NCI-H82 (cell line): Measurements from ENCODE around the gene FBRSL1.
"Not testable (repeated sequence)": the region's sequence is repeated elsewhere in the genome, so short reads cannot be mapped to it uniquely, and the experiment has no call there.

Source experiments
- DNase-seq: peaks from one replicate; lab custom pipeline; 2025; lab: John Stamatoyannopoulos, UW

Gene FBRSL1

GRCh38 chr12:132525833-132526455, 36.0 kb downstream of the FBRSL1 start:
- peak; percentile 30 for DNase-seq

DNA sequence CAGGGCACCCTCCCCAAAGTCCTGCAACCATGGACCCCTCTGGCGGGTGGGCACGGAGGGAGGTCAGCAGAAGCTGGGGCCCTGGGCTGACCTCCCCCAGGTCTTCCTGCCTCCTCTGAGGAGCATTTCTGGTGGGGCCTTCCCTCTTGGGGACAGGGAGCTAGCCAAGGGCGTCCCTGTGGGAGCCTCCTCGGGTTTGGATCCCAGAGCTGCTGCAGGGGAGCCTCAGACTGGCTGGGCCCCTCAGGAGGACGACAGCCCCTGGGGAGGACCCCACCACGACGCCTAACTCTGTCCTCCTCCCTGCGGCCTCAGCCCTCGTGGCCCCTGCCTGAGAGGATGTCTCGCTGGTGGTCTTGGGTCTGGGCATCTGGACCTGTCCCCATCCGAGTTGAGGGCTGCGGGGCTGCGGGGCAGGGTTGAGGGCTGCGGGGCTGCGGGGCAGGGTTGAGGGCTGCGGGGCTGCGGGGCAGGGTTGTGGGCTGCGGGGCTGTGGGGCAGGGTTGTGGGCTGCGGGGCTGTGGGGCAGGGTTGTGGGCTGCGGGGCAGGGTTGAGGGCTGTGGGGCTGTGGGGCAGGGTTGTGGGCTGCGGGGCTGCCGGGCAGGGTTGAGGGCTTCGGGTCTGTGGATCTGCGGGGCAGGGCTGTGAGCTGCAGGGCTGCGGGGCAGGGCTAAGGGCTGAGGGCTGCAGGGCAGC, 37.4 kb downstream of the FBRSL1 start:
- no peak for DNase-seq

GRCh38 chr12:132527883-132528264, 37.9 kb downstream of the FBRSL1 start:
- DNase-seq, result no peak

DNA sequence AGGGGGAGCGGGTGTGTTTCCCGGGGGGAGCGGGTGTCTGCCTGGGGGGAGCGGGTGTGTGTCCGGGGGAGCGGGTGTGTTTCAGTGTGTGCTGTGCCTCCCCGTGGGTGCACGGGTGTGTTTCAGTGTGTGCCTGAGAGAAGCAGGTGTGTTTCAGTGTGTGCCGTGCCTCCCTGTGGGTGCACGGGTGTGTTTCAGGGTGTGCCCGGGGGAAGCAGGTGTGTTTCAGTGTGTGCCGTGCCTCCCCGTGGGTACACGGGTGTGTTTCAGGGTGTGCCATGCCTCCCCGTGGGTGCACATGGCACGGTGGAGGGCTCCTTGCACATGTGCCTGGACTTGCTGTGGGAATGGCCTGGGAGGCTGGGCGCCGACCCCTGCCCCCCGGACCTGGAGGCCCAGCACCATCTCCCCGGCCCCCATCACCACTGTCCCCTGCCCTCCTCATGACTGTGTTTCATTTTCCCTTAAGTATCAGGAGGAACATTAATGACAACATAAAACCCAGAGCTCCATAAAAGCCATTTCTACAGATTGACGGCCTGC, 38.7 kb downstream of the FBRSL1 start:
- DNase-seq, result no peak

- DNase-seq, result no peak
Observed at GRCh38 chr12:132529156-132529839, 39.3 kb downstream of the FBRSL1 start.

DNA sequence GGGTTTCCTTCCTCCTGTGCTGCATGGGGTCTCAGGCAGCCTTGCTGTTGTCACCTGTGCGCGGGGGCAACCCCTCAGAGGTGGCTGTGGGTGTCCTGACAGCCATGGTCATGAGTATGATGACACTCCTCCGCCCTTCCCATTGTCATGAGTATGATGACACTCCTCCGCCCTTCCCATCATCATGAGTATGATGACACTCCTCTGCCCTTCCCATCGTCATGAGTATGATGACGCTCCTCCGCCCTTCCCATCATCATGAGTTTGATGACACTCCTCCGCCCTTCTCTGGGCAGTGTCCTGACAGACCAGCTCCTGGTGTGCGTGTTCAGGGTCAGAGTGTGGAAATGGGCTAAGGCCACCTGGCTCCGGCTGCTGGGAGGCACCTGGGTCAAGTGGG, 40.0 kb downstream of the FBRSL1 start:
- peak; percentile 62 for DNase-seq

DNA sequence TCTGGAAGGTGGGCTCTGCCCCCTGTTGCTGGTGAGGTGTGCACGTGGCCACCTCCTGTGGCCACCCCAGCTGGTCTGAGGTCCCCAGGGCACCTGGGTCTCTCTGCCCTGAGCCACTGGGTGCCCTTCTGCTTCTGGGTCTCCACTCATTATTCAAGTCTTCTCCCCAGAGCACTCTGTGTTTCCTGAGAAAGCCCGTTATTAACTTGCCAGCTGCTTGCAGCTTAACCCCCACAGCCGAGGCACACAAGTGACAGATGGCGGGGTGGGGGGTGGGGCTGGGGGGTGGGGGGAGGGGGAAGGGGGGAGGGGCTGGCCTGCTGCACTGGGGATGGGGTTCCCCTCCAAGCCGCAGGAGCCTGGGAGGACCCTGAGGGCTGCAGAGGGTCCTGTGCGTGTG, 40.5 kb downstream of the FBRSL1 start:
- DNase-seq, result peak; percentile 86

- no peak for DNase-seq
Observed at GRCh38 chr12:132530851-132531250, 40.9 kb downstream of the FBRSL1 start.

DNA sequence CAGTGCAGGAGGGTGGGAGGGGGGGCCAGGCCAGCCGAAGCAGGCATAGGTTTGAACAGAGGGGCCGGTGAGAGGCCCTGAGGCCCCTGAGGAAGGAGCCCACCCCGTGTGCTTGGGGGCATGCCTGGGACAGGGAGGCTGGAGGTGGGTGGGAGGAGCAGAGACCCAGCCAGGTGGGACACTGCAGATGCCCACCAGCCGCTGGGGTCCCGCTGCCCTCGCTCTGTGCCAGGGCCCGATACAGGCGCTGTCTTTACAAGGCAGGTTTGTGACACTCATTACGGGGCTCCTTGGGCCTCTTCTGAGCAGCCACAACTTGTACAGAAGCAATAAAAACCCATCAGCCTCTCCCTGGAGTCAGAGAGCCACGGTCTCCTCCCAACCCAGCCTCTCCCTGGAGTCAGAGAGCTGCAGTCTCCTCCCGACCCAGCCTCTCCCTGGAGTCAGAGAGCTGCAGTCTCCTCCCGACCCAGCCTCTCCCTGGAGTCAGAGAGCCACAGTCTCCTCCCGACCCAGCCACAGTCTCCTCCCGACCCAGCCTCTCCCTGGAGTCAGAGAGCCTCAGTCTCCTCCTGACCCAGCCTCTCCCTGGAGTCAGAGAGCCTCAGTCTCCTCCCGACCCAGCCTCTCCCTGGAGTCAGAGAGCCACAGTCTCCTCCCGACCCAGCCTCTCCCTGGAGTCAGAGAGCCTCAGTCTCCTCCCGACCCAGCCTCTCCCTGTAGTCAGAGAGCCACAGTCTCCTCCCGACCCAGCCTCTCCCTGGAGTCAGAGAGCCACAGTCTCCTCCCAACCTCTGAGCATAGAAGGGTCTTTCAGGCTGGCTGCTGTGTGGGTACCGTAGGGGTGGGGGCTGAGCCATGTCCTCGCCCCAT, 43.0 kb downstream of the FBRSL1 start:
- DNase-seq, result not testable (repeated sequence)

- no peak for DNase-seq
Observed at GRCh38 chr12:132533584-132533958, 43.6 kb downstream of the FBRSL1 start.

DNA sequence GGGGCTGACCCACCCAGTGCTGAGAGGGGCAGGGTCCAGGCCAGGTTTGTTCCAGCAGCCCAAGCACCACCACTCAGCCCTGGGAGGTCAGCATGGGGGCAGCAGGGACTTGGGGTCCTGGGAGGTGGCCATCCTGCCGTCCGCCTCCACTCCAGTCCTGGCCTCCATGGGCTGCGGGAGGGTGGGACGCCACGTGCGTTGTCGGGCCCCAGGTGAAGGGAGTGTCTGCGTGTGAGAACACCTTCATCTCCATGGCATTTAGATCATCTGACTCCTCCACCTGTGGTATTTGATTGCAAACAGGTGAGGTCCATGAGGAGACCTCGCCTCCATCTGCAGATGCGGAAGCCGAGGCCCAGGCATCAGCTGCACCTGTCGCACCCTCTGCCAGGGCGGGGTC, 44.1 kb downstream of the FBRSL1 start:
- DNase-seq, result no peak

DNA sequence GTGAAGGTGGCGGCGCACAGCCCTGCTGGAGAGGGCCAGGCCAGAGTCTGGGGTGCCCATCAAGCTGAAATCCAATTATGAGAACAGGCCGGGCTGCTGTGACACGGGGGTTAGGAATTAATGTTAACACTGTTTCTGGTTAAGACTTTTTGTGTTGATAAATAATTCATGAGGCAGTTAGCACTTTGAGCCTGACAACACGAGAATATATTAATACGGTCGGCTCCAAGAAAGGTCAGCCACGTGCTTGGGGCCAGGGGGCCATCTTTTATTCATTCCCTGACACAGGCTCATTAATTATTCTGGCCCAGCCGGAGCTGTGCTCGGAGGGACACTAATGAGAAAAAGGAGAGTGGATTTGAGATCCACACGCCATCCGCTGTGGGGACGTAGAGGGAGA, 45.1 kb downstream of the FBRSL1 start:
- DNase-seq, result no peak

- DNase-seq, result no peak
Observed at GRCh38 chr12:132536102-132536876, 46.3 kb downstream of the FBRSL1 start.

DNA sequence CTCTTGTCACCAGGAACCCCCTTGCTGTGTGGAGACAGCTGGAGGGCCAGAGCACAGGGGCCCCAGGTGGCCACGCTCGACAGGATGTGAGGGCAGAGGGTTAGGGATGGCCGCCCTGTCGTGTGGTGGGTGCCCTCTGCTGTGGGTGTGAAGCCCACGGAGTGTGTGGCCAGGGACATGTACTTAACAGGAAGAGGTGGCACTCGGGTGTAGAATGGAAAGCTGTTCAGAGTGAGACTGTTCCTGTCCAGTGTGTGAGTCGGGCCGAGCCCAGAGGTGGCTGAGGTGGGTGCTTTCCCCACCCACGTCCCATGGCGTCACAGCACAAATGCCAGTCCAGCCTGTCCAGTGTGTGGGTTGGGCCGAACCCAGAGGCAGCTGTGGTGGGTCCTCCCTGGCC, 47.1 kb downstream of the FBRSL1 start:
- no peak for DNase-seq

DNA sequence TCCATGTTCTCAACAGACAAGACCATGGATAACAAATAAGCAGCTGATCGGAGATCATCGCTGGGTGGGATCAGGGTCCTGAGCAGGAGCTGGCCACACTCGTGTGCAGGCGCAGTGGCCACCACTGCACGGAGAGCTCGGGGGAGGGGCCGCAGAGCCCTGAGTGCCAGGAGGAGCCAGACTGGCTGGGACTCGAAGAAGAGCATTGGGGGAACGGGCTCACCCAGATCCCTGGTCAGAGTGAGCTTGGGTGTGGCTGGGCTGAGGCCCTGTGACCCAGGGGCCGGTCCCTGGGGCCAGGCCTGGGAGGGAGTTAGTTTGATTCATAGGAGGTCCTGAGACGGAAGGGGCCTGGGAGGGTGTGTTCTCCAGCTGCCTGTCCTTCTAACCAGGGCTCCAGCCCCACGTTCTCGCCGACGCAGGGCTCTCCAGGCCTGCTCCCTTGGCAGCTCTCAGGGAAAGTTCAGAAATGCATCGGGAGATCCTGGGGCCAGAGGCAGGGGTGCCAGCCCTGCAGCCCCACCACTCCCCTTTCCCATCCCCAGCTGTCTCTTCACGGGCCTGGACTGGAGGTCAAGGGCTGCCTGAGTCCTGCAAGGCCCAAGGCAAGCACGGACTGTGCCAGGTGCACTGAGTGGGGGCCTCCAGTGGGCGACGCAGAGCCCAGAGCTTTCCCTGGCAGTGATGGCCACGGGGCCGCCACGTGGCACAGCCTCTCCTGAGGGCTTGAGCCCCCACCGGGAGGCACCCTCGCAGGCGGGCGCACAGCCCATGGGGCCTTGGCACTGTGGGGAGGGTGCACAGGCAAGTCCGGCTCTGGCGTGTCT, 48.1 kb downstream of the FBRSL1 start:
- no peak for DNase-seq

DNA sequence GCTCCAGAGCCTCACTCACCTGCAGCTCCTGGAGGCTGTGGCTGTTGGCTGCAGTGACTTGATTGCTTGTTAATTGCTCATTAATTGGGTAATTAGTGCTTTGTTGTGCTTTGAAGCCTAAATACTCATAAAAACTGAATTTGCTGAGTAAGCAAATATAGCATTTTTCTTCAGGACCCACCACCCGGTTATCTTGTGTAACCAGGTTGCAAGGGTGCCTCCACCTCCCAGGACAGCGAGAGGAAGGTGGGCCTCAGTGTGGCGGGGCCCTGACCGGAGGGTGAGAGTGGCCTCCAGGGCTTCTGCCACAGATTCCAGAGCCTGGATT, 48.7 kb downstream of the FBRSL1 start:
- DNase-seq, result no peak

DNA sequence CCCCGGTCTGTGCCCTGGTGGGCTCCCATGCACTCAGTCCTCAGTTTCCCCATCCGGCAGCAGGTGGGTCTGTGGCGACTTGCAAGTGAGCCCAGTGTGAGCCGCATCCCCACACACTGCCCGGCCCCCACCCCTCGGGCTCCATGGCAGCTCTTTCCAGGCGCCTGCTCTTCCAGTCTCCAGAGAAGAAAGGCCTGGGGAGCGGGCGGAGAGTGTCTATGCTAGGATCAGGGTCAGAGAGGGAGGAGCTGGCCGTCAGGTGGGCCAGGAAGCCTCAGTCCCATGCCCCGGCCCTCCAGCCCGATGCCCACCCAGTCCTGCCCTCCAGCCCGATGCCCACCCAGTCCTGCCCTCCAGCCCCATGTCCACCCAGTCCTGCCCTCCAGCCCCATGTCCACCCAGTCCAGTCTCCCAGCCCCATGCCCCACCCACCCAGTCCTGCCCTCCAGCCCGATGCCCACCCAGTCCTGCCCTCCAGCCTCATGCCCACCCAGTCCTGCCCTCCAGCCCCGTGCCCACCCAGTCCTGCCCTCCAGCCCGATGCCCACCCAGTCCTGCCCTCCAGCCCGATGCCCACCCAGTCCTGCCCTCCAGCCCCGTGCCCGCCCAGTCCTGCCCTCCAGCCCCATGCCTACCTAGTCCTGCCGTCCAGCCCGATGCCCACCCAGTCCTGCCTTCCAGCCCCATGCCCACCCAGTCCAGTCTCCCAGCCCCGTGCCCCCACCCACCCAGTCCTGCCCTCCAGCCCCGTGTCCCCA, 49.2 kb downstream of the FBRSL1 start:
- DNase-seq, result no peak

GRCh38 chr12:132540436-132540835, 50.5 kb downstream of the FBRSL1 start:
- no peak for DNase-seq

DNA sequence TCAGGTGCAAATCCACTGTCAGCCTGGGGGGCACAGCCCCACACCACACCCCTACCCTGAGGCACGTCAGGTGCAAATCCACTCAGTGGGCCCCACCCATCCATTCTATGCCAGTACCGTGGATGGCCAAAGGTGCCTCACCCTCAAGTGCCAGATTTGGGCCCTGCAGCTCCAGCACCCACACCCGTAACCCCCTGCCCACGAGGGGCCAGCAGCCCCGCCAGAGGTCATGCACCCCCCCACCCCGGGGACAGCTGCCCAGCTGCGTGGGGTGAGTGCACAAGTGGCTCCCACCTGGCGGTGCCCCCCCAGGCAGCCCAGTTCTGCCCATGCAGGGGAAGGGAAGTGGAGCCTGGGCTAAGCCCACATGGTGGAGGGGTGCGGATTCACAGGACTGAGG, 51.2 kb downstream of the FBRSL1 start:
- DNase-seq, result no peak

DNA sequence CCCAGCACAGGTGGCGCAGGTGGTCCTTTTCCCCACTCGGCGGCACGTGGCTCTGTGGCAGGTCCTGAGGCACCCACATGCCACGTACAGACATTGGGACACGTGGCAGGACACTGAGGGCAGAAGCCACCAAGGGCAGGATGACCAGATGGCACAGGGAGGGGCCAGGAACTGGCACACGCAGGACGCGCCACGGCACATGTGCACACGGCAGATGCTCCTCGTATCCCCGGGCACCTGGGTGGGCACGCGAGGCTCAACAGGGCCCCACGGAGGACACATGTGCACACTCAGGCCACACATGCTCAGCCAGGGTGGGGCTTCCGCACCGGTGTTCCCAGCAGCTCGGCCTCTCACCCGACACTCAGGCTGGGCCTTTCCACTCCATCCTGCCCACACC, 52.0 kb downstream of the FBRSL1 start:
- DNase-seq, result no peak
